HS-27A (cell line): ENCODE measurements around the gene MAD1L1.

Source experiments
- DNase-seq: peaks from one replicate; pipeline ENCODE4 v3.0.0-alpha.2; 2012; ENCODE audit warnings: low read depth, missing footprints

The MAD1L1 gene

GRCh38 chr7:1927937-1928644 lies 304.7 kb downstream of the MAD1L1 start:
- no peak for DNase-seq

- no peak for DNase-seq
These were observed 305.8 kb downstream of the MAD1L1 start for GRCh38 chr7:1926908-1927306.

- DNase-seq, result no peak
These were observed 306.5 kb downstream of the MAD1L1 start for GRCh38 chr7:1925973-1926907.

GRCh38 chr7:1925349-1925748 lies 307.4 kb downstream of the MAD1L1 start:
- DNase-seq, result no peak

- no peak for DNase-seq
These were observed 308.4 kb downstream of the MAD1L1 start for GRCh38 chr7:1924258-1924817.

- DNase-seq, result no peak
These were observed 309.1 kb downstream of the MAD1L1 start for GRCh38 chr7:1923409-1924257.

GRCh38 chr7:1922870-1923236 lies 309.9 kb downstream of the MAD1L1 start:
- DNase-seq, result no peak

- DNase-seq, result no peak
These were observed 310.5 kb downstream of the MAD1L1 start for GRCh38 chr7:1922071-1922869.

GRCh38 chr7:1920881-1921280 lies 311.9 kb downstream of the MAD1L1 start:
- no peak for DNase-seq

- DNase-seq, result no peak
These were observed 312.5 kb downstream of the MAD1L1 start for GRCh38 chr7:1920266-1920681.

- DNase-seq, result no peak
These were observed 313.0 kb downstream of the MAD1L1 start for GRCh38 chr7:1919539-1920265.

GRCh38 chr7:1918881-1919525 lies 313.7 kb downstream of the MAD1L1 start:
- DNase-seq, result no peak

- no peak for DNase-seq
These were observed 314.6 kb downstream of the MAD1L1 start for GRCh38 chr7:1918063-1918645.

- no peak for DNase-seq
These were observed 315.3 kb downstream of the MAD1L1 start for GRCh38 chr7:1917221-1918062.

- no peak for DNase-seq
These were observed 316.2 kb downstream of the MAD1L1 start for GRCh38 chr7:1916601-1916970.

- DNase-seq, result no peak
These were observed 316.7 kb downstream of the MAD1L1 start for GRCh38 chr7:1915956-1916600.

- no peak for DNase-seq
These were observed 317.4 kb downstream of the MAD1L1 start for GRCh38 chr7:1915326-1915725.

- no peak for DNase-seq
These were observed 318.0 kb downstream of the MAD1L1 start for GRCh38 chr7:1914743-1915142.
